Spleen (tissue), 11 donors: Measurements from ENCODE around the gene ZNHIT2. TPM values are rescaled to one million over a fixed set of nuclear protein-coding genes. Genes with fewer than 3 reads are reported as not detected.

Experiments
- DNase-seq: peaks from one replicate; pipeline ENCODE4 v3.0.0-alpha.2; 2020
- H3K27ac ChIP-seq, 8 donors: fragments of 200-600 bp; sonication (generic) in 7 of 8; 1 replicate in 4 of 8; 2 replicates in 4 of 8; pipeline versions ENCODE4 v1.5.0 to v1.8.0; 2016 to 2021; ENCODE audit warnings: inconsistent platforms in 4 of 8, mild to moderate bottlenecking in 4 of 8, moderate library complexity in 1 of 8
- H3K27me3 ChIP-seq, 7 donors: fragments of 200-600 bp; sonication (generic) in 6 of 7; replicated peaks in 1 of 7; 1 replicate in 4 of 7; 2 replicates in 3 of 7; pipeline versions ENCODE4 v1.5.0 to v1.8.0; 2016 to 2021; ENCODE audit warnings: inconsistent platforms in 3 of 7, mild to moderate bottlenecking in 1 of 7
- H3K36me3 ChIP-seq, 6 donors: fragments of 200-600 bp; sonication (generic) in 5 of 6; 1 replicate in 4 of 6; 2 replicates in 2 of 6; pipeline versions ENCODE4 v1.5.0 to v1.8.0; 2016 to 2021; ENCODE audit warnings: inconsistent platforms in 2 of 6
- H3K4me1 ChIP-seq, 6 donors: fragments of 200-600 bp; sonication (generic) in 5 of 6; 1 replicate in 3 of 6; 2 replicates in 3 of 6; pipeline versions ENCODE4 v1.5.0 to v1.8.0; 2016 to 2021; ENCODE audit warnings: inconsistent platforms in 3 of 6
- H3K4me3 ChIP-seq, 8 donors: fragments of 200-600 bp; sonication (generic) in 7 of 8; 1 replicate in 4 of 8; 2 replicates in 4 of 8; pipeline versions ENCODE4 v1.5.0 to v1.8.0; 2016 to 2021; ENCODE audit warnings: inconsistent platforms in 4 of 8, mild to moderate bottlenecking in 4 of 8, moderate library complexity in 2 of 8
- H3K9me3 ChIP-seq, 8 donors: fragments of 200-600 bp; sonication (generic) in 7 of 8; 1 replicate in 4 of 8; 2 replicates in 4 of 8; pipeline versions ENCODE4 v1.5.0 to v1.8.0; 2016 to 2021; ENCODE audit warnings: inconsistent platforms in 4 of 8
- POLR2A ChIP-seq, 3 donors: fragments of 450-650 bp; IDR thresholded peaks; one replicate each; pipeline ENCODE4 v1.5.1; 2017; ENCODE audit warnings: antibody characterized with exemption in 3 of 3, mild to moderate bottlenecking in 1 of 3
- POLR2AphosphoS5 ChIP-seq, 3 donors: sonication (generic); formaldehyde crosslinking; IDR thresholded peaks; one replicate each; pipeline ENCODE4 v1.5.1; 2017; ENCODE audit warnings: antibody characterized with exemption in 3 of 3
- WGBS, 5 donors: extraction: QIAGEN DNeasy Blood & Tissue Kit in 3 of 5; methylation state at CpG; one replicate each; pipeline versions ENCODE4 v1.1.5 to v1.1.7; 2013 to 2018; 5-methylcytosine and 5-hydroxymethylcytosine counted together
- intact Hi-C: fragments of 100-400 bp; cut with DNase I; formaldehyde crosslinking; loops from one replicate; pipeline ENCODE4 v1.15.0; 2023; ENCODE audit warnings: low total_unique reads
- polyA plus RNA-seq, 3 donors: library from polyadenylated mRNA; stranded (reverse); fragments of 200-250 nt; gene quantifications; one replicate each; pipeline ENCODE4 v1.2.1, GENCODE V29; 2013
- total RNA-seq, 7 donors: library from RNA; depleted of rRNA in 3 of 7; stranded (reverse); fragments of >200 nt in 3 of 7; fragmentation: NEBNext Ultra II Directional in 4 of 7; extraction: Animal tissue kit (Norgen Biotek cat#: 25700) in 4 of 7; gene quantifications; one replicate each; pipeline versions ENCODE4 v1.1.0 to v1.2.1, GENCODE V29; 2016 to 2021
- TF ChIP-seq, protein P1 (sequence below), 11 experiments: fragments of 200-600 bp in 7 of 11; fragments of 450-650 bp in 4 of 11; sonication (generic) in 4 of 11; IDR thresholded peaks in 8 of 11; conservative IDR thresholded peaks in 3 of 11; 1 replicate in 7 of 11; 2 replicates in 4 of 11; pipeline versions ENCODE4 v1.4.0 to v1.8.0; 2016 to 2021; ENCODE audit warnings: antibody characterized with exemption in 11 of 11, inconsistent platforms in 4 of 11, mild to moderate bottlenecking in 1 of 11
- donor health status: healthy with polysubstance abuse.
- donor health status: DM: no; HTN: no; CAD: no; lungs with moderate emphysema.
- donor health status: DM: no; HTN: no; CAD: no.
- donor health status: Bipolar disorder and iron deficiency.
- donor health status: healthy.
- donor health status: DM: no; HTN: no; CAD: no.
- donor health status: DM: yes; HTN: yes; CAD: no.

The ZNHIT2 gene
- total and polyA plus RNA-seq, 10 donors, result 7.9 to 21.1 (median 13.3) TPM

DNA sequence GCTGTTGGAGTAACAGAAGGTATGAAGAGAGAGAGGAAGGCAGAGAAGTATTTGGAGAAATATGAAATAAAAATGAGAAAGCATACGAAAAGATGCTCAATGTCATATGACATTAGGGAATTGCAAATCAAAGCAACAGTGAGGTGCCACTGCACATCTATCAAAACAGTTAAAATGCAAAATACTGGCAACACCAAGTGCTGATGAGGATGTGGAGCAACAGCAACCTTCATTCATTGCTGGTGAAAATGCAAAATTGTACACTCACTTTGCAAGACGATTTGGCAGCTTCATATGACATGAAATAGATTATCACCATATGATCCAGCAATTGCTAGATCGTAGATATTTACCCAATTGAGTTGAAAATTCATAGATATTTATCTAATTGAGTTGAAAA lies 43.1 kb upstream of the ZNHIT2 start:
- H3K27ac ChIP-seq, result no peak overlapping the region
- no peaks in the 10 kb centered on the region for H3K9me3 ChIP-seq
- no peaks in the 10 kb centered on the region for H3K27me3 ChIP-seq
- intact Hi-C loops, result no loop called here
- H3K4me1 ChIP-seq, result no peaks in the 10 kb centered on the region
- no peaks in the 10 kb centered on the region for H3K36me3 ChIP-seq
- 72 to 84% (median 79%) methylated on average over 3 of the region's 3 CpGs for WGBS, 5 donors
- H3K4me3 ChIP-seq, result no peak overlapping the region
- no peak for DNase-seq
- TF ChIP-seq, protein P1, sequence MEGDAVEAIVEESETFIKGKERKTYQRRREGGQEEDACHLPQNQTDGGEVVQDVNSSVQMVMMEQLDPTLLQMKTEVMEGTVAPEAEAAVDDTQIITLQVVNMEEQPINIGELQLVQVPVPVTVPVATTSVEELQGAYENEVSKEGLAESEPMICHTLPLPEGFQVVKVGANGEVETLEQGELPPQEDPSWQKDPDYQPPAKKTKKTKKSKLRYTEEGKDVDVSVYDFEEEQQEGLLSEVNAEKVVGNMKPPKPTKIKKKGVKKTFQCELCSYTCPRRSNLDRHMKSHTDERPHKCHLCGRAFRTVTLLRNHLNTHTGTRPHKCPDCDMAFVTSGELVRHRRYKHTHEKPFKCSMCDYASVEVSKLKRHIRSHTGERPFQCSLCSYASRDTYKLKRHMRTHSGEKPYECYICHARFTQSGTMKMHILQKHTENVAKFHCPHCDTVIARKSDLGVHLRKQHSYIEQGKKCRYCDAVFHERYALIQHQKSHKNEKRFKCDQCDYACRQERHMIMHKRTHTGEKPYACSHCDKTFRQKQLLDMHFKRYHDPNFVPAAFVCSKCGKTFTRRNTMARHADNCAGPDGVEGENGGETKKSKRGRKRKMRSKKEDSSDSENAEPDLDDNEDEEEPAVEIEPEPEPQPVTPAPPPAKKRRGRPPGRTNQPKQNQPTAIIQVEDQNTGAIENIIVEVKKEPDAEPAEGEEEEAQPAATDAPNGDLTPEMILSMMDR (IDR thresholded peaks at IDR 0.05 in 8 of 11, conservative IDR thresholded peaks at IDR 0.05 in 3 of 11), result no peak
- TF ChIP-seq POLR2AphosphoS5 (IDR thresholded peaks at IDR 0.05), result no peak
- TF ChIP-seq POLR2A (IDR thresholded peaks at IDR 0.05), result no peak

DNA sequence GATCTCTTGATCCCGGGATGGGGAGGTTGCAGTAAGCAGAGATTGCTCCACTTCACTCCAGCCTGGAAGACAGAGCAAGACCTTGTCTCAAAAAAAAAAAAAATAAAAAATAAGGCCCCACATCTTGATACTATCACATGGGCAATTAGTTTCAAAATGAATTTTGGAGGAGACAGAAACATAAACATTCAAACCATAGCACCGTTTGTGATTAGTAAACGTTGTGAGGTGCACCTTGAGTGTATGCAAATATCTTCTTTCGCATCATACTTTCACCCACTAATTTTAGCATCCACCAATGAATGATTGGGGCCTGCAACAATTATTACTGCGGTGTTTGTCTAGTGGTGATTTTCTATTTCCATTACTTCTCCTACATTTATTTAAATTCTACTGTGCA lies 41.5 kb upstream of the ZNHIT2 start:
- TF ChIP-seq POLR2AphosphoS5 (IDR thresholded peaks at IDR 0.05), result no peak
- TF ChIP-seq, protein P1 (IDR thresholded peaks at IDR 0.05 in 8 of 11, conservative IDR thresholded peaks at IDR 0.05 in 3 of 11), result no peak
- TF ChIP-seq POLR2A (IDR thresholded peaks at IDR 0.05), result no peak
- Histone ChIP-seq H3K36me3 (no peaks in the 10 kb centered on the region), H3K4me1 (no peaks in the 10 kb centered on the region), H3K4me3 (no peak overlapping the region), H3K9me3 (no peaks in the 10 kb centered on the region), H3K27me3 (no peaks in the 10 kb centered on the region), H3K27ac (no peak overlapping the region)
- intact Hi-C loops, result no loop called here
- WGBS, 5 donors, result 62 to 83% (median 69%) methylated on average over 5 of the region's 5 CpGs
- DNase-seq, result no peak

DNA sequence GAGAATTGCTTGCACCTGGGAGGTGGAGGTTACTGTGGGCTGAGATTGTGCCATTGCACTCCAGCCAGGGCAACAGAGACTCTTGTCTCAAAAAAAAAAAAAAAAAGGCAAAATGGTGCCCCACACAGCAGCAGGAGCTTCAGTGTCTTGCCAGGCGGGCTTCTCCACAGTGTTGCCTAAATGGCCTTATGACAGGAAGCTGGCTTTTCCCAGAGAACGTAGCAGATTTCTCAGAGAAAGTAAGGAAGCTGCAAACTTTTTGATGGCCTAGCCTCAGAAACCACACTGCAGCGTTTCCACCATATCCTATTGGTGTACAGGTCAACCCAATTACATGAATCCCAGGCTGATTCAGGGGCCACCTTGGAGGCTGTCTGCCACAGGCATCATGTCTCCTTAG lies 39.8 kb upstream of the ZNHIT2 start:
- Histone ChIP-seq H3K4me3 (no peak overlapping the region), H3K27me3 (no peaks in the 10 kb centered on the region), H3K4me1 (peaks cover 0 to 4% (median under 1%) of the 10 kb centered on the region in 6 donors), H3K9me3 (no peaks in the 10 kb centered on the region), H3K27ac (no peak overlapping the region), H3K36me3 (no peaks in the 10 kb centered on the region)
- no peak for TF ChIP-seq POLR2AphosphoS5 (IDR thresholded peaks at IDR 0.05)
- 36 to 64% (median 53%) methylated on average over 3 of the region's 3 CpGs for whole genome bisulfite sequencing, 5 donors
- intact Hi-C loops, result no loop called here
- DNase-seq, result no peak

DNA sequence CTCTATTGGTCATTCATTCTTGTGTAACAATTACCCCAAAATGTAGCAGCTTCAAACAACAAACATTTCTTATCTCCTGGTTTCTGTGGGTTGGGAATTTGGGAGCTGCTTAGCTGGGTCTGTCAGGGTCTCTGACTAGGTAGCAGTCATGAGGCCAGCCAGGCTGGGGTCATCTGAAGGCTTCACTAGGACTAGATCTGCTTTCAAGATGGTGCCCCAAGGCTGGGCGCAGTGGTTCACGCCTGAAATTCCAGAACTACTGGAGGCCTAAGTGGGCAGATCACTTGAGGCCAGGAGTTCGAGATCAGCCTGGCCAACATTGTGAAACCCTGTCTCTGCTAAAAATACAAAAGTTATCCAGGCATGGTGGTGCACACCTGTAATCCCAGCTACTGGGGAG lies 39.4 kb upstream of the ZNHIT2 start:
- WGBS, 5 donors, result 87 to 93% (median 88%) methylated on average over 3 of the region's 3 CpGs
- no peak for TF ChIP-seq POLR2A (IDR thresholded peaks at IDR 0.05)
- TF ChIP-seq, protein P1 (IDR thresholded peaks at IDR 0.05 in 8 of 11, conservative IDR thresholded peaks at IDR 0.05 in 3 of 11), result no peak
- TF ChIP-seq POLR2AphosphoS5 (IDR thresholded peaks at IDR 0.05), result no peak
- peak; percentile 41 for DNase-seq
- no peaks in the 10 kb centered on the region for H3K27me3 ChIP-seq
- H3K9me3 ChIP-seq, result no peaks in the 10 kb centered on the region
- intact Hi-C loops, result no loop called here
- H3K27ac ChIP-seq, result no peak overlapping the region
- H3K4me1 ChIP-seq, result peaks cover 0 to 8% (median 3%) of the 10 kb centered on the region in 6 donors
- no peak overlapping the region for H3K4me3 ChIP-seq
- H3K36me3 ChIP-seq, result no peaks in the 10 kb centered on the region

DNA sequence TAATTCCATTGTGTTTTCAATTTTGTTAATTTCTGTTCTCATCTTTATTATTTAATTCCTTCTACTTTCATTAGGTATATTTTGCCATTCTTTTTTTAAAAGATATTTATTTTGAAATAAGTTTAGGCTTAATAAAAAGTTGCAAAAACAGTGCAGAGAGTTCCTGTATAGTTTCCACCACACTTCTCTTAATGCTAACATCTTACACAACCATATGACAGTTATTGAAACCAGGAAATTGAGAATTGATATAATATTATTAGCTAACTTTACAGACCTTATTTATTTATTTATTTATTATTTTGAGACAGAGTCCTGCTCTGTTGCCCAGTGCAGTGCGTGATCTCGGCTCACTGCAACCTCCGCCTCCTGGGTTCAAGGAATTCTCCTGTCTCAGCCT lies 38.8 kb upstream of the ZNHIT2 start:
- WGBS, 5 donors, result 88 to 97% (median 91%) methylated on average over 3 of the region's 3 CpGs
- H3K27me3 ChIP-seq, result no peaks in the 10 kb centered on the region
- no peaks in the 10 kb centered on the region for H3K36me3 ChIP-seq
- H3K9me3 ChIP-seq, result no peaks in the 10 kb centered on the region
- no peak for TF ChIP-seq POLR2AphosphoS5 (IDR thresholded peaks at IDR 0.05)
- TF ChIP-seq, protein P1 (IDR thresholded peaks at IDR 0.05 in 8 of 11, conservative IDR thresholded peaks at IDR 0.05 in 3 of 11), result no peak
- TF ChIP-seq POLR2A (IDR thresholded peaks at IDR 0.05), result no peak
- intact Hi-C loops, result no loop called here
- H3K4me3 ChIP-seq, result no peak overlapping the region
- H3K27ac ChIP-seq, result no peak overlapping the region
- peak; percentile 16 for DNase-seq
- peaks cover 0 to 15% (median 8%) of the 10 kb centered on the region in 6 donors for H3K4me1 ChIP-seq
